Measurements from ENCODE around the gene ELP1.

Gene ELP1

DNA sequence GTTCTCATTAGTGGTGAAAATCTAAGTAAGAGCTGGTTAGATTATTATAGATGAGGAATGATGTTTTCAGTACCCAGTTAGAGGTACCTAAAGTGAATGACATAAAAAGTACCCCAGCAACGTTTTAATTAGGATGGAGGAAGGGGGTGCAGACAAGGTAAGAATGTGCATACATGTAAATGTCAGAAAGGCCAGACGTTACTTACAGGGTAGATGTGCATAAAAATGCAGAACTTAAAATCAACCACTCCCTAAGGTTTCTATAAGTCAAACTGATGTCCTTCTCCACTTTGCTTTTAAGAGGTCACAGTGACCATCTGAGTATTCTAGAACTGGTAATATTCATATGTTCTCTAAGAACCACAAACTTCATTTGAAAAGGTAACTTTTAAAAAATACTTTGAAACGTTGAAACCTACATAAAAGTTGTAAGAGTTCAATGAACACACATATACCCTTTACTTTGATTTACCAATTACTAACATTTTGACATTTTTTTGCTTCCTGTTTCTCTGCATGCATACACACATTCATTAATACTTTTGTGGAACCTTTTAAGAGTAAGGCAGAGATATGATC, 53.1 kb downstream of the ELP1 start:
- Histone ChIP-seq H3K9me3 (ENCODE audit: insufficient read depth, low read length, severe bottlenecking) (no peaks in the 10 kb centered on the region), H3K27ac (ENCODE audit: low read length) (no peak overlapping the region), H3K4me1 (ENCODE audit: insufficient read depth, low read length) (no peaks in the 10 kb centered on the region), H3K9ac (ENCODE audit: low read depth, low read length) (no peak overlapping the region), H2AFZ (ENCODE audit: low read depth, low read length) (no peak overlapping the region), H3K79me2 (ENCODE audit: insufficient read depth, low read length) (no peaks in the 10 kb centered on the region), H3K4me2 (ENCODE audit: insufficient read depth, low read length) (no peak overlapping the region), H3K36me3 (ENCODE audit: insufficient read depth, low read length) (peaks cover 63% of the 10 kb centered on the region), H4K20me1 (ENCODE audit: insufficient read depth, low read length) (no peaks in the 10 kb centered on the region), H3K4me3 (ENCODE audit: low read depth in 1 of 2, low read length in 2 of 2) (no peak overlapping the region), H3K27me3 (ENCODE audit: insufficient read depth, low read length, poor library complexity) (no peaks in the 10 kb centered on the region)
- ATAC-seq (ENCODE audit: insufficient read depth, low read depth) (no peak), DNase-seq (no peak)
- TF ChIP-seq, protein P1, sequence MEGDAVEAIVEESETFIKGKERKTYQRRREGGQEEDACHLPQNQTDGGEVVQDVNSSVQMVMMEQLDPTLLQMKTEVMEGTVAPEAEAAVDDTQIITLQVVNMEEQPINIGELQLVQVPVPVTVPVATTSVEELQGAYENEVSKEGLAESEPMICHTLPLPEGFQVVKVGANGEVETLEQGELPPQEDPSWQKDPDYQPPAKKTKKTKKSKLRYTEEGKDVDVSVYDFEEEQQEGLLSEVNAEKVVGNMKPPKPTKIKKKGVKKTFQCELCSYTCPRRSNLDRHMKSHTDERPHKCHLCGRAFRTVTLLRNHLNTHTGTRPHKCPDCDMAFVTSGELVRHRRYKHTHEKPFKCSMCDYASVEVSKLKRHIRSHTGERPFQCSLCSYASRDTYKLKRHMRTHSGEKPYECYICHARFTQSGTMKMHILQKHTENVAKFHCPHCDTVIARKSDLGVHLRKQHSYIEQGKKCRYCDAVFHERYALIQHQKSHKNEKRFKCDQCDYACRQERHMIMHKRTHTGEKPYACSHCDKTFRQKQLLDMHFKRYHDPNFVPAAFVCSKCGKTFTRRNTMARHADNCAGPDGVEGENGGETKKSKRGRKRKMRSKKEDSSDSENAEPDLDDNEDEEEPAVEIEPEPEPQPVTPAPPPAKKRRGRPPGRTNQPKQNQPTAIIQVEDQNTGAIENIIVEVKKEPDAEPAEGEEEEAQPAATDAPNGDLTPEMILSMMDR (IDR thresholded peaks at IDR 0.05; ENCODE audit: borderline replicate concordance, extremely low read depth, low read length, poor library complexity, severe bottlenecking) = no peak
- no peak for TF ChIP-seq EZH2 (IDR thresholded peaks at IDR 0.05; ENCODE audit: borderline replicate concordance, low read depth, low read length, severe bottlenecking)

DNA sequence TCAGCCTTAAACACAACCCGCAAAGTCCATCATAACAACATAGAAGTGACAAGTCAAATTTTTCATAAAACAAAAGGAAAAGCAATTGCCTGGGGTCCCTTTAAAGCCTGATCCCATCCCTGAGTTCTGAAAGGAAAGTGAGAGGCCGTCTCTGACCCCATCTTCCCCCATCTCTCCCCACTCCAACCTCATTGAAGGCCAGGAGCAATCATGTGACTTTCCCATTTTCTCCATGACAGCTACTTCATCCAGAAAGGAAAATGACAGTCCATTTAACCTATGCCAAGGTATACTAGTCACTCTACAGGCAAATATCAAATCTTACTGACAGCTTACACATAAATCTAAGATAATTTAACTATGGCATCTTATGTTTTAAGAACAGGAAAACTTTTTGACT, 56.4 kb downstream of the ELP1 start:
- no peak overlapping the region for H2AFZ ChIP-seq (ENCODE audit: low read depth, low read length)
- H3K79me2 ChIP-seq (ENCODE audit: insufficient read depth, low read length) = no peaks in the 10 kb centered on the region
- no peaks in the 10 kb centered on the region for H3K27me3 ChIP-seq (ENCODE audit: insufficient read depth, low read length, poor library complexity)
- H3K4me1 ChIP-seq (ENCODE audit: insufficient read depth, low read length) = no peaks in the 10 kb centered on the region
- H3K9ac ChIP-seq (ENCODE audit: low read depth, low read length) = no peak overlapping the region
- H3K4me3 ChIP-seq (ENCODE audit: low read depth in 1 of 2, low read length in 2 of 2) = no peak overlapping the region
- DNase-seq (no peak), ATAC-seq (ENCODE audit: insufficient read depth, low read depth) (no peak)
- peaks cover 79% of the 10 kb centered on the region for H3K36me3 ChIP-seq (ENCODE audit: insufficient read depth, low read length)
- H4K20me1 ChIP-seq (ENCODE audit: insufficient read depth, low read length) = no peaks in the 10 kb centered on the region
- no peak for TF ChIP-seq EZH2 (IDR thresholded peaks at IDR 0.05; ENCODE audit: borderline replicate concordance, low read depth, low read length, severe bottlenecking)
- TF ChIP-seq, protein P1 (IDR thresholded peaks at IDR 0.05; ENCODE audit: borderline replicate concordance, extremely low read depth, low read length, poor library complexity, severe bottlenecking) = no peak
- H3K9me3 ChIP-seq (ENCODE audit: insufficient read depth, low read length, severe bottlenecking) = no peaks in the 10 kb centered on the region
- H3K4me2 ChIP-seq (ENCODE audit: insufficient read depth, low read length) = no peak overlapping the region
- no peak overlapping the region for H3K27ac ChIP-seq (ENCODE audit: low read length)

DNA sequence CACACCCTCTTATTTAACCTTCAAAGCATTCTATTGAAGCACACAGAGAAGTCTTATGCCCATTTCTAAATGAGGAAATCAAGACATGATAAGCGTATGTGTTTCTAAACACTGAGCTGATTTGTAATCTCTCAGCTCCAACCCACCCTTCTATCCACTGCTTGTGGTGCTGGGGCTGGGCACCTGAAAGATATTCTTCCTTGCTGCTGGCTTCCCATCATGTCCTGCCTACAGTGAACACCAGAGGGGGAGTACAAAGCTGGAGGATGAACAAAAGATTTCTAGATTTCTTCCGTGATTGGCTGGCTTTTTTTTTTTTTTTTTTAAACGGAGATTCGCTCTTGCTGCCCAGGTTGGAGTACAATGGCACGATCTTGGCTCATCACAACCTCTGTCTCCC, 57.5 kb downstream of the ELP1 start:
- TF ChIP-seq, protein P1 (IDR thresholded peaks at IDR 0.05; ENCODE audit: borderline replicate concordance, extremely low read depth, low read length, poor library complexity, severe bottlenecking) = no peak
- Histone ChIP-seq H3K4me2 (ENCODE audit: insufficient read depth, low read length) (no peak overlapping the region), H3K27ac (ENCODE audit: low read length) (no peak overlapping the region), H3K79me2 (ENCODE audit: insufficient read depth, low read length) (no peaks in the 10 kb centered on the region), H3K27me3 (ENCODE audit: insufficient read depth, low read length, poor library complexity) (no peaks in the 10 kb centered on the region), H3K9ac (ENCODE audit: low read depth, low read length) (no peak overlapping the region), H3K36me3 (ENCODE audit: insufficient read depth, low read length) (peaks cover 79% of the 10 kb centered on the region), H3K4me3 (ENCODE audit: low read depth in 1 of 2, low read length in 2 of 2) (no peak overlapping the region), H3K4me1 (ENCODE audit: insufficient read depth, low read length) (no peaks in the 10 kb centered on the region), H2AFZ (ENCODE audit: low read depth, low read length) (no peak overlapping the region), H4K20me1 (ENCODE audit: insufficient read depth, low read length) (no peaks in the 10 kb centered on the region), H3K9me3 (ENCODE audit: insufficient read depth, low read length, severe bottlenecking) (no peaks in the 10 kb centered on the region)
- DNase-seq (no peak), ATAC-seq (ENCODE audit: insufficient read depth, low read depth) (no peak)

Data from DND-41 (cell line).